ENCODE data around the gene SRRM2.

Gene SRRM2

GRCh38 chr16:2771496-2772402, 19.3 kb downstream of the SRRM2 start:
- no peak overlapping the region for H3K4me3 ChIP-seq (ENCODE audit: low read length)

GRCh38 chr16:2773188-2773968, 20.9 kb downstream of the SRRM2 start:
- peaks cover 2% of the 10 kb centered on the region for H3K4me1 ChIP-seq (ENCODE audit: control insufficient read depth, insufficient read depth, low read length)

More at GRCh38 chr16:2771496-2772402, 19.3 kb downstream of the SRRM2 start:
- Histone ChIP-seq H3K36me3 (ENCODE audit: control insufficient read depth, insufficient read depth, low read length) (peaks cover 62% of the 10 kb centered on the region), H3K27me3 (ENCODE audit: control insufficient read depth, insufficient read depth, low read length) (no peaks in the 10 kb centered on the region), H3K9ac (ENCODE audit: low read length) (no peak overlapping the region), H3K27ac (ENCODE audit: low read depth, low read length) (no peak overlapping the region), H3K4me1 (ENCODE audit: control insufficient read depth, insufficient read depth, low read length) (no peaks in the 10 kb centered on the region)

DNA sequence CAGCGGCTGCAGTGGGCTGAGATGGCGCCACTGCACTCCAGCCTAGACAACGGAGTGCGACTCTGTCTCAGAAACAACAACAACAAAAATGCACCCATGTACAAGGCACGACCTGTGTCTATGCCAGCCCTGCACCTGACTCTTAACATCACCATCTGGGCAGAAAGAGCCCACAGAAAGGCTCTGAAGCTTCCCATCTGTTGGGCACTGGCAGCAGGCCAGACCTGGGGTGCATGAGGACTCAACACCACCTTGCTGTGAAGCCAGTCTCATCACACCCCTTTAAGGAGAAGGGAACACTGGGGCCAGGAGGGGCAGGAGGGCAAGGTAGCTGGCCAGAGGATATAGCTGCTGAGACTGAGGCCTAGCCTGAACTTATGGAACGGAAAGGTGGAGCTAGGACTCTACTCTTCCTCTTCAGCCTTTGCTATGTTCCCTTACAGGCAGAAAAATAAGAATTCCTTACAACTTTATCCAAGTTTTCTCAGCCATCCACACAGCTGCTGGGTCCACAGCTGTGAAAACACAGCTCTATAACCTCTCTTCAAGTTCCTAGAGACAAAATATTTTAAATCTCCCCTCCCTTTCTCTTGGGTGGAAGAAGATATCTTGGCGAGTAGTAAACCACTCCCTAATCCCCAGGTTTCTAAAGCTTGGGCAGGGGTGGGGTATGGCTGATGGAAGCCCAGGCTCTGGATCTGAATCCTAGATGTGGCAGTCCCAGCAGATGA, 21.9 kb downstream of the SRRM2 start:
- Histone ChIP-seq H3K27me3 (ENCODE audit: control insufficient read depth, insufficient read depth, low read length) (no peaks in the 10 kb centered on the region), H3K27ac (ENCODE audit: low read depth, low read length) (no peak overlapping the region)

More at GRCh38 chr16:2773188-2773968, 20.9 kb downstream of the SRRM2 start:
- Histone ChIP-seq H3K4me3 (ENCODE audit: low read length) (no peak overlapping the region), H3K9ac (ENCODE audit: low read length) (no peak overlapping the region), H3K36me3 (ENCODE audit: control insufficient read depth, insufficient read depth, low read length) (peaks cover 47% of the 10 kb centered on the region), H3K27ac (ENCODE audit: low read depth, low read length) (no peak overlapping the region), H3K27me3 (ENCODE audit: control insufficient read depth, insufficient read depth, low read length) (no peaks in the 10 kb centered on the region)

DNA sequence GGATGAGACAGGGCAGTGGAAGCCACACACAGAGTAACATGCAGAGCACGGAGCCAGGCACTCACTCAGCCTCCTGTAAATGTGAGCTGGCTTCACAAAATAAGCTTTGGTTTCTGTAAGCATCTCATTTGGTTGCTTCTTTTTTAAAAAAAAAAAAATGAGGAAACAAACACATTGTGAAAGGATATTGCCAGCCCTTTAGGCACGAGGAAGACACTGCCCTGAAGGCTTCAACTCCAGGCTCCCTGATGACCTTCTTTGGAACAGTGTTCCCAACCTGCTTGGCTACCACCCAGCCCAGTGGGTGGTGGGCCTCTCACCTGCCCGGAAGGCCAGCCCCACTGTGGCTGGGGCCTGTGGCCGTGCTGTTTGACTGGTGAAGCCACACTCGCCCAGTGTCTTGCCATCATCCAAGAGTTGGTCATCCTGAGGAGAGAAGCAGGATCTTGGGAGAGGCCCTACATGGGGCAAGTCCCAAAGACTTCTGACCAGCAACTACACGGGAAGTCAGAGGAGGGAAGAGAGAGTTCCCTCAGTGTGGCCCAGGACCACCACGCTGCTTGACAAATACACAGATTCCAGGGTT, 22.8 kb downstream of the SRRM2 start:
- peaks cover 3% of the 10 kb centered on the region for H3K4me1 ChIP-seq (ENCODE audit: control insufficient read depth, insufficient read depth, low read length)
- no peak overlapping the region for H3K27ac ChIP-seq (ENCODE audit: low read depth, low read length)
- H3K27me3 ChIP-seq (ENCODE audit: control insufficient read depth, insufficient read depth, low read length) = no peaks in the 10 kb centered on the region
- H3K4me3 ChIP-seq (ENCODE audit: low read length) = no peak overlapping the region
- no peak overlapping the region for H3K9ac ChIP-seq (ENCODE audit: low read length)
- peaks cover 28% of the 10 kb centered on the region for H3K36me3 ChIP-seq (ENCODE audit: control insufficient read depth, insufficient read depth, low read length)

More for the DNA sequence above, 21.9 kb downstream of the SRRM2 start:
- Histone ChIP-seq H3K36me3 (ENCODE audit: control insufficient read depth, insufficient read depth, low read length) (peaks cover 37% of the 10 kb centered on the region), H3K4me3 (ENCODE audit: low read length) (no peak overlapping the region), H3K4me1 (ENCODE audit: control insufficient read depth, insufficient read depth, low read length) (peaks cover 3% of the 10 kb centered on the region), H3K9ac (ENCODE audit: low read length) (no peak overlapping the region)

GRCh38 chr16:2775765-2776499, 23.5 kb downstream of the SRRM2 start:
- H3K4me1 ChIP-seq (ENCODE audit: control insufficient read depth, insufficient read depth, low read length) = peaks cover 3% of the 10 kb centered on the region
- H3K36me3 ChIP-seq (ENCODE audit: control insufficient read depth, insufficient read depth, low read length) = peaks cover 22% of the 10 kb centered on the region
- H3K4me3 ChIP-seq (ENCODE audit: low read length) = peak overlapping the region; percentile 77
- peak overlapping the region; percentile 28 for H3K9ac ChIP-seq (ENCODE audit: low read length)
- H3K27ac ChIP-seq (ENCODE audit: low read depth, low read length) = no peak overlapping the region
- H3K27me3 ChIP-seq (ENCODE audit: control insufficient read depth, insufficient read depth, low read length) = no peaks in the 10 kb centered on the region

DNA sequence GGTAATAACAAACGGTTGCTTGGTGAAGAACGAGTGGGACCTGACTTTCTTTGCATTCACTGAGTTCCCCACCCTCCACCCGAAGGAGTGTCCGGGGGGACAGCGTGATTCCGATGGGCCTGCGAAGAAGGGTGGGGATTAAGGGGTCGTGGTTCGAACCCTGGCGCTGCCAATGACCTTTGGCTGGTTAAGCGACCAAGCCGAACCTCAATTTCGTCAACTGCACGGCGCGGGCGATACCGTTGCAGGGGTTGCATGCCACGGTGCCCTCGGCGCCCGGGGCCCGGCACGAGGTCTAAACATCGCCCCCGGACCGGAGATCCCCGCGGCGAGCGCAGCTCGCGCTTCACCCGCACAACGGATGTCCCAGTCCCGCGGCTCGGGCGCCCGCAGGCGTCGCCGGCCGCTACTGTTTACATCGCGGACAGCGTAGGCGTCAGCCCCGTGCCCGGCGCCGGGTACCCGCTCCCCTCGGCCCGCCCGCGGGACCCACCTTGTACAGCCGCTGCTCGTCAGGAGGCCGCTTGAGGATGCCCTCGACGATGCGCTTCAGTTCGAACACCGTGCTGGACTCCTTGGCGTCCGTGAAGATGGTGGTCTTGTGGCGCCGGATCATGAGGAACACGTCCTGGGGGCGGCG, 24.2 kb downstream of the SRRM2 start:
- no peaks in the 10 kb centered on the region for H3K27me3 ChIP-seq (ENCODE audit: control insufficient read depth, insufficient read depth, low read length)
- H3K27ac ChIP-seq (ENCODE audit: low read depth, low read length) = peak overlapping the region; percentile 72
- H3K4me1 ChIP-seq (ENCODE audit: control insufficient read depth, insufficient read depth, low read length) = peaks cover 3% of the 10 kb centered on the region
- H3K4me3 ChIP-seq (ENCODE audit: low read length) = peak overlapping the region; percentile 77
- H3K9ac ChIP-seq (ENCODE audit: low read length) = peak overlapping the region; percentile 28
- peaks cover 22% of the 10 kb centered on the region for H3K36me3 ChIP-seq (ENCODE audit: control insufficient read depth, insufficient read depth, low read length)

- peaks cover 3% of the 10 kb centered on the region for H3K4me1 ChIP-seq (ENCODE audit: control insufficient read depth, insufficient read depth, low read length)
- no peaks in the 10 kb centered on the region for H3K27me3 ChIP-seq (ENCODE audit: control insufficient read depth, insufficient read depth, low read length)
- peaks cover 19% of the 10 kb centered on the region for H3K36me3 ChIP-seq (ENCODE audit: control insufficient read depth, insufficient read depth, low read length)
- H3K27ac ChIP-seq (ENCODE audit: low read depth, low read length) = peak within 1 kb of the TSS; percentile 100
- H3K9ac ChIP-seq (ENCODE audit: low read length) = peak within 1 kb of the TSS; percentile 100
- peak within 1 kb of the TSS; percentile 95 for H3K4me3 ChIP-seq (ENCODE audit: low read length)
Measured at GRCh38 chr16:2777231-2777902, 24.9 kb downstream of the SRRM2 start, which contains the start of gene ELOB. ELOB (minus strand) TSS chr16:2777280; CDS start chr16:2777239, 41 bp downstream.

- peaks cover 3% of the 10 kb centered on the region for H3K4me1 ChIP-seq (ENCODE audit: control insufficient read depth, insufficient read depth, low read length)
Measured at GRCh38 chr16:2777903-2778629, 25.6 kb downstream of the SRRM2 start.

GRCh38 chr16:2778630-2778958, 26.2 kb downstream of the SRRM2 start:
- peak overlapping the region; percentile 95 for H3K4me3 ChIP-seq (ENCODE audit: low read length)
- peak overlapping the region; percentile 100 for H3K9ac ChIP-seq (ENCODE audit: low read length)
- H3K36me3 ChIP-seq (ENCODE audit: control insufficient read depth, insufficient read depth, low read length) = peaks cover 11% of the 10 kb centered on the region
- peaks cover 3% of the 10 kb centered on the region for H3K4me1 ChIP-seq (ENCODE audit: control insufficient read depth, insufficient read depth, low read length)
- H3K27ac ChIP-seq (ENCODE audit: low read depth, low read length) = peak overlapping the region; percentile 100
- H3K27me3 ChIP-seq (ENCODE audit: control insufficient read depth, insufficient read depth, low read length) = no peaks in the 10 kb centered on the region

More at GRCh38 chr16:2777903-2778629, 25.6 kb downstream of the SRRM2 start:
- peaks cover 16% of the 10 kb centered on the region for H3K36me3 ChIP-seq (ENCODE audit: control insufficient read depth, insufficient read depth, low read length)
- H3K27me3 ChIP-seq (ENCODE audit: control insufficient read depth, insufficient read depth, low read length) = no peaks in the 10 kb centered on the region
- H3K9ac ChIP-seq (ENCODE audit: low read length) = peak overlapping the region; percentile 100
- H3K27ac ChIP-seq (ENCODE audit: low read depth, low read length) = peak overlapping the region; percentile 100
- peak overlapping the region; percentile 95 for H3K4me3 ChIP-seq (ENCODE audit: low read length)

DNA sequence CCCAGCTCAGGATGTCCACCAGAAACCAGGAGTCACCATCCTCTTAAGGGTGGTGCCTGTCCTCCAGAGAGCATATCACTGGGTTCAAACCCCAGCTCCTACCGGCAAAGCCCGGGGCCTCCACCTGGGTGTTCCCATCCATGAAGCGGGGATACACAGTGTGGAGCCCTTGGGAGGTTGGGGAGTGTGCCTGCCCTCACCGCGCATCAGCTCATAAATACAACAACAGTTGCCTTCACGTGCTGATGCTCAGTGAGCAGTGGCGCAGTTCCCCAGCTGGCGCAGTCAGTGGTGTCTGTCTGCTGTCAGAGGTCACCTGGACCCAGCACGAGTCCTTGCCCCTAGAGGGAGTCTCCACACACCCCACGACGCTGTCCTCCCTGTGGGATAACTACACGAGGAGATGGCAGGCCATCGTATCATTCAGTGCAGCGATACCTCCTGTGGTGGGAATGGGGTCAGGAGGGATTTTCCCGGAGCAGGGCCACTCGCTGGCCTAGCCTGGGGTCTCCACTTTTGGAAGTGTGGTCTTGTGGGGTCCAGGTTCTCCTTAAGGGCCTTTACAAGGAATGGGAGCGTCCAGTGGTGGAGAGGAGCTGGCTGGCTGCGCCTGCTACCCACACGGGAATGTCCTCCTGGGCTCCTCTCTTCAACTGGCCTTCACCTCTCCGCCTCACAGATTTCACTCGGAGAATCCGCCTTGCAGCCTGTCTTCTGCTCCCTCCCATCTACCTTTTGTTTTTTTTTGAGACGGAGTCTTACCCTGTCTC, 26.9 kb downstream of the SRRM2 start:
- no peak overlapping the region for H3K27ac ChIP-seq (ENCODE audit: low read depth, low read length)

More for the DNA sequence above, 26.9 kb downstream of the SRRM2 start:
- peaks cover 5% of the 10 kb centered on the region for H3K36me3 ChIP-seq (ENCODE audit: control insufficient read depth, insufficient read depth, low read length)
- peaks cover 3% of the 10 kb centered on the region for H3K4me1 ChIP-seq (ENCODE audit: control insufficient read depth, insufficient read depth, low read length)
- H3K4me3 ChIP-seq (ENCODE audit: low read length) = no peak overlapping the region
- no peak overlapping the region for H3K9ac ChIP-seq (ENCODE audit: low read length)
- no peaks in the 10 kb centered on the region for H3K27me3 ChIP-seq (ENCODE audit: control insufficient read depth, insufficient read depth, low read length)

All from rectal smooth muscle tissue (tissue), 1 donor.